ENCODE data around the gene XG.
A peak's percentile ranks its signal among the peaks of the same experiment; 100 is the strongest.
"Not testable (repeated sequence)": the region's sequence is repeated elsewhere in the genome, so short reads cannot be mapped to it uniquely, and the experiment has no call there.

Gene XG

DNA sequence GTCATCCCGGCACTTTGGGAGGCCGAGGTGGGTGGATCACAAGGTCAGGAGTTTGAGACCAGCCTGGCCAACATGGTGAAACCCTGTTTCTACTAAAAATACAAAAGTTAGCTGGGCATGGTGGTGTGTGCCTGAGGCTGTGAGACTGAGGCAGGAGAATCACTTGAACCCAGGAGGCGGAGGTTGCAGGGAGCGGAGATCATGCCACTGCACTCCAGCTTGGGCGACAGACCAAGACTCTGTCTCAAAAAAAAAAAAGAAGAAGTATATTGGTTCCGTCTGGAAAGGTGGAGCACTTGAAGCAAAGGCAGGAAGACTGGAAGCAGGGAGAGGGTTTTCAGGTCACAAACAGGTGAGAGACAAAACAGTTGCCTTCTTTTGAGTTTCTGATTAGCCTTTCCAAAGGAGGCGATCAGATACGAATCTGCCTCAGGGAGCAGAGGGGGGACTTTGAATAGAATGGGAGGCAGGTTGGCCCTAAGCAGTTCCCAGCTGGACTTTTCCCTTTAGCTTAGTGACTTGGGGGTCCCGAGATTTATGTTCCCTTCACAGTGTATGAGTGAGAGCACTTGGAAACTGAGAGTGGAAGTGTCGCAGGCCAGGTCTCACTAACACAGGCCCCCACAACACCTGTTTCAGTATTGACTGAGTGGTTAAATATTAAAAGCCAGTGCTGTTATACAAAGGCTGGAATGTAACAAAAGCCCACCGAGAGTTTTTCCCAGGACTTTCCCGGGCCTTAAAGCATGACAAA lies 28.8 kb downstream of the XG start:
- DNase-seq (ENCODE audit: low spot score), result peak; percentile 24

DNA sequence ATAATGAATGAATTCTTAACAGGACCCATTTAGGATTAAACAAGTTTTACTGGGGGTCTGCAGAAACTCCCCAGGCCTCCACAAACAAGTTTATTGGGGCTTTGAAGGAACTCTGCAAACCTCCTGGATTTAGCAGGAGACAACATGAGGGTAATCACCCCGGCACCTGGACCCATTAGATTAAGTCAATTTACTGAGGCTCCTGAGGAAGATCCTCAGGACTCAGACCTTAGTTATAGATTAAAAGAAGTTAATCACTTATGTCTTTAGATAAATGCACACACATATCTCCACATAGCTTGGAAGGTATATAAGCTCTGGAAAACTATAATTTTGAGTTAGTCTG lies 29.4 kb downstream of the XG start:
- no peak for DNase-seq (ENCODE audit: low spot score)

DNA sequence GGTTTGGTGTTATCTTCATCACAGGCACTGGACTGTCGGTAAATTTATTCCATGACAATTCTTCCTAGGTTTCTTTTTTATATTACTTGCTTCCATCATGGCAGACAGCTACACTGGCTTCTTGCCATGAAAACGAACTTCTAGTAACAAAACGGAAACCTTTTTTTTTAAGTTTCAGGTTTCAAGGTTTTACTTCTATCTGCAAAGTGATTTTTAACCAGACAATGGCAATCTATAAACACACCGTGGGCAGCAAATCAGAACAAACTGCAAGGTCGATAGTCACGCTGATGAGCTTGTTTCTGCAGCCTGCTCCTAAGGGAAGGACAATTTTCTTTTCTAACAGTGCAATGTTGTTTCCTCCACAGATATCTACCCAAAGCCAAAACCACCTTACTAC lies 29.9 kb downstream of the XG start:
- no peak for DNase-seq (ENCODE audit: low spot score)

DNA sequence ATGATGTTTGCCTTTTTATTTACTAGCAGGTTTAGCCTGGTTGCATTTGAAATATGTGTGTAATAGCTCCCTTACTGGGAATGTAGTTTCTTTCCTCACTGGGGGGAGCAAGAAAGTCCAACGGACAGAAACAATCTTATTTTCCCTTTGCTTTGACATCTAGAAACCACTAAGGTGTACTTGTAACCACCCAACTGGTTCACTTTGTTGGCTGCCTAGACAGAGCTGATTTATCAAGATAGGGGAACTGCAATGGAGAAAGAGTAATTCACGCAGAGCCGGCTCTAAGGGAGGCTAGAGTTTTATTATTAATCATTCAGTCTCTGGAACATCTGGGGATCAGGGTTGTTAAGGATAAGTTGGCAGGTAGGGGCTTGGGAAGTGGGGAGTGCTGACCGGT lies 30.3 kb downstream of the XG start:
- no peak for DNase-seq (ENCODE audit: low spot score)

DNA sequence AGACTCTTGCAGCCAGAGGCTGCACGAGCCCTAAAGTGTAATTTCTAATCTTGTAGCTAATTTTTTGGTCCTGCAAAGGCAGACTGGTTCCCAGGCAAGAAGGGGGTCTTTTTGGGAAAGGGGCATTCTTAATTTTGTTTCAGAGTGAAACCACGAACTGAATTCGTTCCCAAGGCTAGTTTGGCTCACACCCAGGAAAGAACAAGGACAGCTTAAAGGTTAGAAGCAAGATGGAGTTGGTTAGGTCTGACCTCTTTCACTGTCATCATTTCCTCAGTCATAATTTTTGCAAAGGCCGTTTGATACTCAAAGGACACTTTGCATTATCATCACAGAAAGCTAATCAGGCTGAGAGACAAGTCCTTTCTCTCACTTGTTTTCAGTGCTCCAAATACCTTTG lies 30.9 kb downstream of the XG start:
- no peak for DNase-seq (ENCODE audit: low spot score)

- no peak for DNase-seq (ENCODE audit: low spot score)
Measured at GRCh38 chrX:2784026-2784425, 32.2 kb downstream of the XG start.

DNA sequence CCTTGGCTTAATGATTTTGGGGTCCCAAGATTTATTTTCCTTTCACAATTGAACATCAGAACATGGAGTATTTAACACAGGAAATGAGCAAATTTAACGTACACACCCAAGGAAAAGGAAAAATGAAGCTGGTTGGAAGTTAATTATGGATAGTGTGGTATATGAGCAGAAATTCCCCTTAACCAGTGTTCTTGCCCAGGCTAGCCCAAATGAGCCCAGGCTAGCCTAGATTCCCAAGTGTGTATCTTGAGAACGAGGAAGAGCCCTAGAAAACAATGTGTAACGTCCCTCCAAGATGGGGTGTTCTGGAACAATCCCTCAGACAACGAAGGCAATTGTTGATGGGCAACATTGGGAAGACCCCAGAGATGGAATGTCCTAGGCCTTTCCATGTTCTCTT lies 33.7 kb downstream of the XG start:
- DNase-seq (ENCODE audit: low spot score), result no peak

DNA sequence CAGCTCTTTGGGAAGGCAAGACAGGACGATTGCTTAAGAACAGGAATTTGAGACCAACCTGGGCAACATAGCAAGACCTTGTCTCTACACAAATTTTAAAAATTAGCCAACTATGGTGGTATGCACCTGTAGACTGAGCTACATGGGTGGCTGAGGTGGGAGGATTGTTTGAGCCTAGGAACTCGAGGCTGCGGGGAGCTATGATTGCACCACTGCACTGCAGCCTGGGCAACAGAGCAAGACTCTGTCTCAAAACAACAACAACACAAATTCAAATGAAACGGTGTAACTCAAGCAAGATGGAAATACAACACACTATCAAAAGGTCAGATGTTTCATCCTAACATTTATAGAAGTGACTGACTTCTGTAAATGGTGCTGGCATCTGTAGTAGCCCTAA lies 37.1 kb downstream of the XG start:
- no peak for DNase-seq (ENCODE audit: low spot score)

DNA sequence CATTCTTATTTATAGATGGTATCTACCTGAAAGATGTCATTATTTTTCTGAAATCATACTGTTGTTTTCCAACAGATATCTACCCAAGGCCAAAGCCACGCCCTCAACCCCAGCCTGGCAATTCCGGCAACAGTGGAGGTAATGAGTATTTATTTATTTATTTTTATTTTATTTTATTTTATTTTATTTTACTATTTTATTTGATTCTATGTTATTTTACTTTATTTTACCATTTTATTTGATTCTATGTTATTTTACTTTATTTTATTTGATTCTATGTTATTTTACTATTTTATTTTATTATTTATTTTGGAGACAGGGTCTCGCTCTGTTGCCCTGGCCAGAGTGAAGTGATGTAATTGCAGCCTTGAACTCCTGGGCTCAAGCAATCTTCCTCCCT lies 37.7 kb downstream of the XG start:
- DNase-seq (ENCODE audit: low spot score), result no peak

DNA sequence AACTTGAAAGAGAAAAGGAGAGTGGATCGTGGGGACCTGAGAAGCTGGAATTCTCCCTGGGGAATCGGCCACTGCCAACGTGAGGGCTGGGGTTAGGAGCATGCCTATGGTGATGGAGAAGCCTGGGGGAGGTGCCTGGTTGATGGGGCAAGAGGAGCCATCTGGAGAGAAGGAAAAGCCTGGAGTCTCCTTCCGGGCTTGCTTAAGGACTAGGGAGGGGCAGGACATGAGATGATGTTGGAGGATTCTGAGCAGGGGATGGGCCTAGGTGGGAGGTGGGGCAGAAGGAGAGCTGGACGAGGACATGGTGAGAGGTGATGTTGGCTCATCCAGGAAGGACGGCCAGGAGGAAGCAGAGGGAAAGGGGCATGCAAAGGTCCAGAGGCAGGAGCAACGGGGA lies 41.9 kb downstream of the XG start:
- DNase-seq (ENCODE audit: low spot score), result no peak

- no peak for DNase-seq (ENCODE audit: low spot score)
Measured at GRCh38 chrX:2794336-2794735, 42.5 kb downstream of the XG start.

DNA sequence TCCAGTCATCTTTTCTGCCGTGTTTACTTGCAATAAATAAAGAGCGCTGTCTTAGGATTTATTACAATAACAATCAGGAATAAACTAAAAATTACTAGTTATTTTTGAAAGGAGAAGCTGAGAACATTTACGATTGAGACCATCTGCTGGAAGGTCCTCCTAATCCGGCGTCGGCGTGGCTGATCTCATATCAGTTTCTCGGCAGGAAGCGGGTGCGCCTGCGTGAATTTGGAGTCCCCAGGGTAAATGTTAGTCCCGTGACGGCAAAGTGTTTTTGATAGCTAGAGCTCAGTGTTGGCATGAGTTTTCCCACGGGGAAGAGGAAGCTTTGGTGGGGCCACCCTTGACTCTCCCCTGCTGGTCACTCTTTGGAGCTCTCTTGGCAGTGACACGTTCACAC lies 45.0 kb downstream of the XG start:
- not testable (repeated sequence) for DNase-seq (ENCODE audit: low spot score)

DNA sequence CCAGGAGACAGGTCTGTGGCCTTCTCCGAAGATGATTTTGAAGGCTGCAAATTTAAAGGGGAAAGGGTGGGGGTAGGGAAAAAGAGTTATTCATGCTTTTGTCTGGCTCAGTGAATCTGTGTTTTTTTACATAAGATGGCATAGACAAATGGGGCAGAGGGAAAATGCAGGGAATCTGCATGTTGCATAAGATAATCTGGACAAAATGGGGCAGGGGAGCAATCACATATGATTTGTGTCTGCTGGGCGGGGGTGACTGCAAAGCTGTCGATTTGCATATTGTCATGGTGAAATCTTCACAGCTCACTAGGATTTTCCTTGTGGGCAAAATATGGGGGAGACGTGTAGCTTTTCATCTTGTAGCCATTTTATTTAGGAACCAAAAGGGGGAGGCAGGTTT lies 47.5 kb downstream of the XG start:
- DNase-seq (ENCODE audit: low spot score), result no peak

DNA sequence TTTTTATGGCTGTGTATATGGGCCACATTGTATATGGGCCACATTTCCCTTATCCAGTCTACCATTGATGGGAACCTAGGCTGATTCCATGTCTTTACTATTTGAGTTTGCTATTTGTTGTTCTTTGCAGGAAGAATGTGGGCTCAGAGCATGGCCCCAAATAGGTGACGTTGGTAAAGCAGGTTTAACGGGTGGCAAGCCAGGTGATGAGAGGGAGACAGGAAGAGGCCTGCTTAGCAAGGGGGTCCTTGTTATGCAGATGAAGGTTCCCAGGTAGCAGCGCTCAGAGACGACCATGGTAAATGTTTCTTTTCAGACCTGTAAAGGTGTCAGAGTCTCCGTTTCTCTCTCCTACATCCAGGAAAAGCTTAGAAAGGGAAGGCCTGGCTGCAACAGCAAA lies 48.1 kb downstream of the XG start:
- DNase-seq (ENCODE audit: low spot score), result not testable (repeated sequence)

DNA sequence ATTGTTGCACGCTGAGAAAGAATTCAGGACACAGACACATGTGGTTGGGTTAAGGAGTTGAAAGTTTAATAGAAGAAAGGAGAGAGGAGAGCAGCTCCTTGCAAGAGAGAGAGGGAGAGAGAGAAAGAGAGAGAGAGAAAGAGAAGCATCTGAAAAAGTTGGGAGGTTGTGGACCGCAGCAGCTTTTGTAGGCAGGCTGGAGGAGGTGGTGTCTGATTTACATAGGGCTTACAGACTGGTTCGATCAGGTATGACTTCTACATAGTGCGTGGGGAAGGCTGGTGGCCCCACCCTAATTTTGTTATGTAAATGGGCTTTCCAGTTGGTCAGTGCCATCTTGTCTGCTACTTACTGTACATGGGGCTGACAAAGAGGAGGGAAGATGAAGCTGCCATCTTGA lies 49.4 kb downstream of the XG start:
- DNase-seq (ENCODE audit: low spot score), result no peak

GRCh38 chrX:2802376-2803090 lies 50.7 kb downstream of the XG start:
- DNase-seq (ENCODE audit: low spot score), result not testable (repeated sequence)

DNA sequence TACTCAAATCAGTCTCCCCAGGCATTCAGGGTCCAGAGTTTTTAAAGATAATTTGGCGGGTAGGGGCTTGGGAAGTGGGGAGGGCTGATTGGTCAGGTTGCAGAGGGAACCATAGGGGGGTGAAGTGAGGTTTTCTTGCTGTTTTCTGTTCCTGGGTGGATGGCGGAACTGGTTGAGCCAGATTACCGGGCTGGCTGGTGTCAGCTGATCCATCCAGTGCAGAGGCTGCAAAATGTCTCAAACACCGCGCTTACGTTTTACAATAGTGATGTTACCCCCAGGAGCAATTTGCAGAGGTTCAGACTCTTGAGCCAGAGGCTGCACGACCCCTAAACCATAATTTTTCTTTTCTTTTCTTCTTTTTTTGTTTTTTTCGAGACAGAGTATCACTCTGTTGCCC lies 51.6 kb downstream of the XG start:
- DNase-seq (ENCODE audit: low spot score), result not testable (repeated sequence)

- not testable (repeated sequence) for DNase-seq (ENCODE audit: low spot score)
Measured at GRCh38 chrX:2804106-2804843, 52.4 kb downstream of the XG start.

DNA sequence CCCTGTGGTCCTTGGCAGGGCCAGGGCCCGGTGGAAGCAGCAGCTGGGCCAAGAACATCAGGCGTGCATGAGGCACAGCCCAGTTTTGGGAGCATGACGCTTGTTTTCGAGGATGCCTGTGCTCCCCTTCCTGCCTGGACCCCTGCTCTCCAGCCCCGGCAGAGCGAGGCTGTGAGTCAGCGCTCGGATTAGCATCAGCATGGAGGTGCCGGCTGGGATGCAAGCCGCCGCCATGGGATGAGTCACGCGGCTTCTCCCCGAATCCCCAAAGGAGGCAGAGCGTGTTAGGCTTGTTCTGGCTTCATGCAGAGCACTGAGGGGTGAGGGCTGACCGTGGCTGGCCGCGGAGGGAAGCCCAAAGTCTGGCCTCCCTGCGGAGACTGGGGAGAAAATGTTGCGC lies 53.0 kb downstream of the XG start:
- not testable (repeated sequence) for DNase-seq (ENCODE audit: low spot score)

DNA sequence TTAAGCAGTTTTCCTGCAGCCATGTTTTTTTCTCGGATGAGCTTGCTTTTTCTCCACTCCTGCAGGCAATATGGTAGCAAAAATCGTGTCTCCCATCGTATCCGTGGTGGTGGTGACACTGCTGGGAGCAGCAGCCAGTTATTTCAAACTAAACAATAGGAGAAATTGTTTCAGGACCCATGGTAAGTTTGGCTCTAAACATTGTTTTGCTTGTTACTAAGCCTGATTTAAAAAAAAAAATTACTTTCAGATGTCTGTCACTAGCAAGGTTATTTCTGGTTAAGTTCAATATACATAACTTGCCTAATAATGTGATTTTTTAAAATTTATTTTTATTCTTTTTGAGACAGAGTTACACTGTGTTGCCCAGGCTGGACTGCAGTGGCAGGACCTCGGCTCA lies 59.4 kb downstream of the XG start:
- no peak for DNase-seq (ENCODE audit: low spot score)

GRCh38 chrX:2812161-2812907 lies 60.5 kb downstream of the XG start:
- not testable (repeated sequence) for DNase-seq (ENCODE audit: low spot score)

DNA sequence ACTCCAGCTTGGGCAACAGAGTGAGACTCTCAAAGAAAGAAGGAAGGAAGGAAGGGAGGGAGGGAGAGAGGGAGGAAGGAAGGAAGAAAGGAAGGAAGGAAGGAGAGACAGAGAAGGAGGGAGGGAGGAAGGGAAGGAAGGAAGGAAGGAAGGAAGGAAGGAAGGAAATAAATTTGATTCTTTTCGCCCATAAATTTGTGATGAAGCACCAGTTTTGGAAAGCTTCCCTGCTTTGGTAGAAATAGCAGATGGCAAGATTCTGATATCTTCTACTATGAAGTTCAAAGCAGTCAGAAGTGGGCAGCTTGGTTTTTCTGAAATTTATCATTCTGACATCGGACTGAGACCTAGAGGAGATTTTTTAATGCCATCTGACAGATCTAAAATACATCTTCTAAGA lies 65.2 kb downstream of the XG start:
- no peak for DNase-seq (ENCODE audit: low spot score)

Measured in iPS-NIHi11 (cell line).